Measurements from ENCODE around the gene CPAMD8.

- TF ChIP-seq EP300 (IDR thresholded peaks at IDR 0.05; ENCODE audit: borderline replicate concordance in 1 of 2, control insufficient read depth in 1 of 2, low read depth in 2 of 2, low read length in 2 of 2) = no peak
- peak in 1 of 3 experiments; percentile 21; a peak in 1 of 6 replicates for TF ChIP-seq CTCF (IDR thresholded peaks at IDR 0.05 in 2 of 3, conservative IDR thresholded peaks at IDR 0.05 in 1 of 3; ENCODE audit: control insufficient read depth in 2 of 3, extremely low read depth in 1 of 3, insufficient read depth in 1 of 3, low read depth in 3 of 3, low read length in 3 of 3)
- no peak for TF ChIP-seq USF2 (IDR thresholded peaks at IDR 0.05; ENCODE audit: borderline replicate concordance, low read depth, low read length)
- TF ChIP-seq POLR2A (IDR thresholded peaks at IDR 0.05; ENCODE audit: low read depth, low read length) = no peak
- TF ChIP-seq RBBP5 (conservative IDR thresholded peaks at IDR 0.05) = no peak
- TF ChIP-seq POLR2AphosphoS5 (IDR thresholded peaks at IDR 0.05; ENCODE audit: low read length) = 0 out of 2 replicates have a peak, but pooled peaks have one; percentile 15
- TF ChIP-seq BCL11A (IDR thresholded peaks at IDR 0.05; ENCODE audit: low read depth, low read length) = no peak
- no peak for TF ChIP-seq CBFB (IDR thresholded peaks at IDR 0.05; ENCODE audit: low read depth)
- TF ChIP-seq RCOR1 (conservative IDR thresholded peaks at IDR 0.05; ENCODE audit: low read depth, low read length) = no peak
- no peak for TF ChIP-seq ATF7 (IDR thresholded peaks at IDR 0.05; ENCODE audit: low read depth)
- no peak for TF ChIP-seq REST (IDR thresholded peaks at IDR 0.05; ENCODE audit: low read depth, low read length)
- TF ChIP-seq CHD2 (IDR thresholded peaks at IDR 0.05; ENCODE audit: borderline replicate concordance, low read depth, low read length) = no peak
Measured at GRCh38 chr19:17069193-17069592, 42.6 kb upstream of the CPAMD8 start.

All from GM12878 (cell line).